HG02970 (cell line): ENCODE data around the gene QDPR.
"Not testable (repeated sequence)": the region's sequence is repeated elsewhere in the genome, so short reads cannot be mapped to it uniquely, and the experiment has no call there.

ENCODE experiments used
- ATAC-seq: cut with Tn5 transposase; IDR thresholded peaks from one replicate; pipeline ENCODE4 v1.9.1; 2021; ENCODE audit warnings: mild to moderate bottlenecking, moderate library complexity, moderate number of reproducible peaks; ENCODE audit not compliant: unreplicated experiment, low FRiP score

QDPR gene

GRCh38 chr4:17511950-17512795 is at the start of gene QDPR:
Gene QDPR, minus strand, starts transcription at chr4:17512090. Its CDS starts 36 bp downstream, at chr4:17512054.
- peak; percentile 95 for ATAC-seq

GRCh38 chr4:17561195-17561909 is 49.5 kb upstream of the QDPR start:
- ATAC-seq = no peak

- no peak for ATAC-seq
These were observed 48.3 kb upstream of the QDPR start for GRCh38 chr4:17560065-17560673.

DNA sequence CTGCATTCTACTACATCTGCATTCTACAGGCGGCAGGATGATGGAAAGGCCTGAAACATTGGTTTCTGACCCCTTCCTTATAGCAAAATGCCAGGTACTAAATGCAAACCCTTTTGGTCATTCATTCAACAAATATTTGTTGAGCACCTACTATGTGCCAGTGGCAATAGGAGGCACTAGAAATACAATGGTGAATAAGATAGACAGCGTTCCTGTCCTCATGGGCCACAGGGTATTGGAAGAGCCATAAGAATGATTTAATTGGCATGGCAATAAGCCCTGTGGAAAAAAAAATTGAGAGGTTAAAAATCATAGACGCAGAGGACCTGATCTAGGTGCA is 47.8 kb upstream of the QDPR start:
- no peak for ATAC-seq

DNA sequence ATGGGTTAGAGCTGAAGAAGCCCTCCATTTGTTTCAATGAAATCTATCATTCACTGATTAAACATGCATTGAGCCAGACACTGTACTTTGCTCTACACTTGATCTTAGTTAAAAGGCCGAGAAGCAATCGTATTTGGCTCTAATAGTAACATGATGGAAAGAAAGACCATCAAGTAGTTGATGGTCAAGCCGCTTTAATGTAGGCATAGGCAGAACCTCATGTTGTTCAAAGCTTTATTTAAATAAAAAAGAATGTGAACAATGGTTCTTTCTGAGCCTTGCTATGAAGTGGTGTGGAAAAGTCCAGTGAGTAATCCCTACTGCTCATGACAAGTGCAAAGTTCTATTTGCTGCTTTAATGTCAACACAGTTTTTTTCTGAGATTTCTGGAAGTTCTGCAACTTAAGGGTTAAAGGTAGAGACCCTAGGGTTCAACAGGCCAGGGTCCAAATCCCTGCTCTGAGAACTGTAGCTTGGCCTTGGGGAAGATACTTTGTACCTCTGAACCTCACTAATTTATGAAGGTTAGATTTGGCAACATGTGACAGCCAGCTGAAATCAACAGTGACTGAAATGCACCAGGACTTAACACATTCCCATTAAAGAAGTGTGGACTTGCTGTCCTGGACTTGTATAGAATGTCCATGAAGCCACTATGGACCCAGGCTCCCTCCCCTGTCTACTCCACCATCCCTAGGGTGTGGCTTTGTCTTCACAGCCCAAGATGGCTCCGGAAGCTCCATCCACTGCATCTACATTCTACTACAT is 47.2 kb upstream of the QDPR start:
- ATAC-seq = no peak

DNA sequence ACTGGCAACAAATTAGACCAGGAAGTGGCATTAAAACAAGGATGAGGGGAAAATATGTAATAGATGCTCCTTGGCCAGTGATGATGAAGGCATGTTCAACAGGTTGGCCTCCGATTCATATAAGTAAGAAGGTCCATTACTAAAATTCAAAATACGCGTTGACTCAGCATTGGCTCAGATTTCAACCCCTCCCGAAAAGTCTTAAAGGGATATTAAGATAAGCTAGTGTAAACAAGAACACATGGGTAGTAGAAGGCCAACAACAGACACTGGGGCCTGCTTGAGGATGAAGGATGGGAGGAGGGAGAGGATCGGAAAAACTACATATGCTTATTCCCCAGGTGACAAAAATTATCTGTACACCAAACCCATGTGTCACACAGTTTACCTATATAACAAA is 46.0 kb upstream of the QDPR start:
- no peak for ATAC-seq

DNA sequence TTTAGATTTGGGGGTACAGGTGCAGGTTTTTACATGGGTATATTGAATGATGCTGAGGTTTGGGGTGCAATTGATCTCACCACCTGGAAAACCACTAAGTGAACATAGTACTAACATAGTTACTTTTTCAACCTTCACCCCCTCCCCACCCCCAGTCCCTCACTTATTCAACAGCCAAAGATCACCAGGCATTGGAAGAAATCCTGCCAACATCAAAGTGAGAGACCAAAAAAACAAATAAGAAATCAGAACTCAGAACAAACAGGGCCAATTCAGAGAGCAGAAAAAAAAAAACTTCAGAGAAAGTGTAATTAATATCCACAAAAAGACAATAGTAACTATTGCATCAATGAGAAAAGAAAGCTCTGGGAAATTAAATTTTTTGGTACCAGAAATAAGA is 44.6 kb upstream of the QDPR start:
- ATAC-seq = no peak

DNA sequence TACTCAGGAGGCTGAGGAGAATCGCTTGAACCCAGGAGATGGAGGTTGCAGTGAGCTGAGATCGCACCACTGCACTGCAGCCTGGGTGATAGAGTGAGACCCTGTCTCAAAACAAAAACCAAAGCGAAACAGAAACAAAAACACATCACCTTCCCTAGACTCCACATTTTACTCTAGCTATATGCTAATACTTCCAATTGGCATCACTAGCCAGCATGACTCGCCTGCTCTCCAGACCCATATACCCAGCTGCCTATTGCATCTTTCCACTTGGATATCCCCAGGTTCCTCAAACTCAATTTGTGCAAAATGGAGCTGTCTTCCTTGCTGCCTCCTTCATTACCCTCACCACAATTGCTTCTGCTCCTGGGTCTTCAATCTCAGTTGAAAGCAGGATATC is 42.7 kb upstream of the QDPR start:
- ATAC-seq = no peak

- ATAC-seq = no peak
These were observed 40.5 kb upstream of the QDPR start for GRCh38 chr4:17552427-17552826.

DNA sequence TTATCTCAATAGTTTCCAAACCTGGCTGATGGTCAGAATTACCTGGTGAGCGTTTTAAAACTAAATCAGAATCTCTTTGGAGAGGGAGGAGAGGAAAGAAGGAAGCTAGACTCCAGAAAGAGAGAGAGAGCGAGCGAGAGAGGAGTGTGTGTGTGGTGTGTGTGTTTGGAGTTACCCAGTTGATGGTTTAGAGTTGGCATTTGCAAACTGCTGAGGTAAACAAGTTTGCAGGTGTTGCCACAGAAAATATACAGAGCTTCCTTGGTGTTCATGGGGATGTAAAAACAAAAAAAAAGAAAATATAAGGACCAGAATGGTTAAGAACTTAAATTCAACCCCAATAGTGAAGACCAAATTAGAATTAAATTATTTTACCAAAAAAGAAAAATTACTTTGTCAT is 38.7 kb upstream of the QDPR start:
- no peak for ATAC-seq

DNA sequence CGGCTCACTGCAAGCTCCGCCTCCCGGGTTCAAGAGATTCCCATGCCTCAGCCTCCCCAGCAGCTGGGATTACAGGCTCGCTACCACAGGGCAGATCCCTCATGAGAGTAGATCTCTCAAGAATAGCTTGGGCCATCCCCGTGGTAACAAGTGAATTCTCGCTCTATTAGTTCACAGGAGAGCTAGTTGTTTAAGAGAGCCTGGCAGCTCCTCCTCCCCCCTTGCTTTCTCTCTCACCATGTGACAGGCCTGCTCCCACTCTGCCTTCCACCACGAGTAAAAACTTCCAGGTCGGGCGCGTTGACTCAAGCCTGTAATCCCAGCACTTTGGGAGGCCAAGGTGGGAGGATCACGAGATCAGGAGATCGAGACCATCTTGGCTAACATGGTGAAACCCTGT is 34.8 kb upstream of the QDPR start:
- no peak for ATAC-seq

DNA sequence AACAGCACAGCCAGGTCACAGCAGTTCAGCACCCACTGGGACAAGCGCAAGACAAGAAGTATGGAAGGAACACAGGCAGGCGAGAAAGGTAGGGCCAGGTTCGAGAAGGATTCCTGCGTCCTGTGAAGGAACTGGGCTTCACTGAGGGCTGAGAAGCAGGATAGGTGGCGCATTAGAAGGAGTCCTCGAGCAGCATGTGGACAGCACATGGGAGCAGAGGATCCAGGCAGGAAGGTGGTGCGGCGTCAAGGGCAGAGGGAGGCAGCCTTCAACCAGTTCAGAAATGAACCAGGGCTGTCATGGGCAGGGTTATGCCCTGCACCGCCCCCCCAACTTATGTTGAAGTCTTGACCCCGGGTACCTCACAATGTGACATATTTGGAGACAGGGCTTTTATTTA is 34.3 kb upstream of the QDPR start:
- ATAC-seq = no peak

DNA sequence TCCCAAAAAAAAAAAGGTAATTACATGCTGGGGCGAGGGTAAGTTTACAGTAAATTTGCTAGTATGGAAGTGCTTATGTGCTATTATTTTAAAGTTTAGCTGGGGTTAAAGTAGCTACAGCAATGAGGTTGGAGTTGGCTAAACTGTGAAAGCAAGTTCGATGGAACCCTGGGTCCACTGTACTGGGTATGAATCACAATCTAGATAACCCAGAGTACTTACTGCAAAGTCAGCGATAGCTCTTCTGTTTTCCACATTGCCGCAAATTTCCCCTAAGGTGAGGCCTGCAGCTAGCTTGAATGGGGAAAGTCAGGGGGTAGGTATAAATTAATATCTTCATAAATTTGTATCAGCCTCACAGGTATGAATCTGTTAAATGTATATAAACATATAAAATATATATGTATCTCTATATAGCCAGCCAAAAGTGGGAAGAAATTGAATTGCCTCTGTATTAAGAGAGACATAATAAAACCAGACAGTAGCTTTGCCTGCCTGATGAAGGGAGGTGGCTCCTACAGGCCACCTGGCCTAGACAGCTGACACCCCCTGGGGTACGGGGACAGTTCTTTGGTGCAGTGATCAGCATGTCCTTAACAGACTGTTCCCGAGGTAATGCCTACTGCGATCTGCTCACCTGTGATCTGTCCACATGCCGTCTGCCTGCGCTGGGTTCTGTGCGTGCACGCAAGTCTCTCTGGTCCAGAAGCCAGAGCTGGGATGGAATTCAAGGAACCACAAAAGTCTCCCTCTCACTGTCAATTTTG is 33.7 kb upstream of the QDPR start:
- ATAC-seq = no peak

- no peak for ATAC-seq
These were observed 32.9 kb upstream of the QDPR start for GRCh38 chr4:17544831-17545234.

GRCh38 chr4:17544205-17544604 is 32.3 kb upstream of the QDPR start:
- no peak for ATAC-seq

GRCh38 chr4:17537060-17537459 is 25.2 kb upstream of the QDPR start:
- ATAC-seq = not testable (repeated sequence)

DNA sequence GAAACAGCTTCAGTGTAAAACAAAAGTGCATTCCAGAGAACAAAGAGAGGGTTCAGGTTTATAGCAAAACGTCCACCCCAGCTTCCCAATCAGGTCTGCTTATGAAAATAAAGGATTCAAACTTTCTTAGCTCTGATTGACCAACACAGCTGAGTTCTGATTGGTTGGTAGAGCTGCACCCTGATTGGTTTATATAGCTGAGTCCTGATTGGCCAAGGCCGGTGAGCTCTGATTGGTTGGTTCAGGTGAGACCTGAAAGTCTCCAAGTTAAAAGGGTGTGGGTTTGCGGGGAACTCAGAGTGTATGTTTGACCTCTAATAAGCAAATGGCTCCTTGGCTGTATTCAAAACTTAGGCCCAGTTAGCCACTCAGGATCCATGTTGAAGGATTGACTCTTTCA is 24.0 kb upstream of the QDPR start:
- no peak for ATAC-seq

- ATAC-seq = no peak
These were observed 23.4 kb upstream of the QDPR start for GRCh38 chr4:17535242-17535641.

DNA sequence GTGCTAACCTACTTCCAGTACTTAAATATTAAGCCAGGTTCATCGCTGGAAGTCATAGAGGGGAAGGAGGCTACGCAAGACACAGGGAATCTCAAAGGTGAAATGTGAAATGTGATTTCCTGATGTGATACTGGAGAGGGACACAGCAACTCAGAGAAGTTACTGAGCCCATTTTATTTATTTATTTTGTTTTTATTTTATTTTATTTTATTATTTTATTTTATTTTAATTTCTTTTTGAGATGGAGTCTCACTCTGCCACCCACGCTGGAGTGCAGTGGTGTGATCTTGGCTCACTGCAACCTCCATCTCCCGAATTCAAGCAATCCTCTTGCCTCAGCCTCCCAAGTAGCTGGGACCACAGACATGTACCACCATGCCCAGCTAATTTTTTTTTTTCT is 22.8 kb upstream of the QDPR start:
- ATAC-seq = no peak
